GM18498 (cell line): ENCODE results near the gene STK32B.

Source experiments
- ATAC-seq: cut with Tn5 transposase; IDR thresholded peaks from one replicate; pipeline ENCODE4 v1.9.1; 2021; ENCODE audit warnings: mild to moderate bottlenecking, moderate library complexity; ENCODE audit not compliant: unreplicated experiment

The STK32B gene

GRCh38 chr4:5383191-5383980 lies 332.1 kb downstream of the STK32B start:
- ATAC-seq: no peak

- ATAC-seq: no peak
These were observed 334.5 kb downstream of the STK32B start for GRCh38 chr4:5385741-5386311.

- ATAC-seq: no peak
These were observed 335.6 kb downstream of the STK32B start for GRCh38 chr4:5386921-5387320.

DNA sequence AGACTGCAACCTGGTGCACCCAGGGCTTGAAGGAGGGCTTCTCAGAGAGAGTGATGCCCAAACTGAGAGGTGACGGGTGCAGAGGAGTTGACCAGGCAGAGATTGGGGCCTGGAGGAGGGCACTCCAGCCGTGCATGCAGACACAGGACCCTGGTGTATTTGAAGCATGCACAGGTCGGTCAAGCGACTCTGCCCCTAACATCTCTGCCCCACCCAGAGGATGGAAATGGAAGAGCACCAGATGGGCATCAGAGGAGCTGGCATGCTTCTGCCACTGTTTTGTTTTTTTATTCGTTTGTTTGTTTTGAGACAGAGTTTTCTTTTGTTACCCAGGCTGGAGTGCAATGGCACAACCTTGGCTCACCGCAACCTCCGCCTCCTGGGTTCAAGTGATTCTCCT lies 336.2 kb downstream of the STK32B start:
- no peak for ATAC-seq

- no peak for ATAC-seq
These were observed 338.6 kb downstream of the STK32B start for GRCh38 chr4:5389756-5390310.

- no peak for ATAC-seq
These were observed 340.2 kb downstream of the STK32B start for GRCh38 chr4:5391492-5391891.

DNA sequence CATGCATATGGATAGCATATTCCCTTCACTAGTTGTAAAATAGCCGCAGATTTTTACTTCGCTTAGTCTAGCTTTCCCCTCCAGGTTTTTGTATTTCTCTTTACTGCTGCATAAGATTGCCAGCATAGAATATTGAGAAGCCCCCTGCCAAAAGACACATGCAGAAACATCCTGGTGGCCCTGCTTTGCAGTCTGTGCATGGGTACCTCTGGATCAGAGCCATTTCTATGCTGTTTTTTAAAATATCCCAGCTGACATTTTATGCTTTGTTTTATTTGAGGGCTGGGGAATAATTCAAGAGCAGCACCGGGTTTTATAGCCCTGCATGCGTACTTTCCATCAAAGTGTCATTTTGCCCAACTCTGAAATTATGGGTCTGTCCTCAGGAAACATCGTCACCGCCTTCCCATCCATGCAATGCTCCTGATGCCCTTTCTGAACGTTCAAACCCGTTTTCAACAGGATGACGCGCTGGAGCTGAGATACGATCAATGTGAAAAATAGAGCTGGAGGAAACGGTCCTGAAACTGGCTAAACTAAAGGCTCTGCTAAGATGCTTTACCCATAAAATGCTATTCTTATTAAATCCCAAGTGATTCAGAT lies 342.7 kb downstream of the STK32B start:
- no peak for ATAC-seq

DNA sequence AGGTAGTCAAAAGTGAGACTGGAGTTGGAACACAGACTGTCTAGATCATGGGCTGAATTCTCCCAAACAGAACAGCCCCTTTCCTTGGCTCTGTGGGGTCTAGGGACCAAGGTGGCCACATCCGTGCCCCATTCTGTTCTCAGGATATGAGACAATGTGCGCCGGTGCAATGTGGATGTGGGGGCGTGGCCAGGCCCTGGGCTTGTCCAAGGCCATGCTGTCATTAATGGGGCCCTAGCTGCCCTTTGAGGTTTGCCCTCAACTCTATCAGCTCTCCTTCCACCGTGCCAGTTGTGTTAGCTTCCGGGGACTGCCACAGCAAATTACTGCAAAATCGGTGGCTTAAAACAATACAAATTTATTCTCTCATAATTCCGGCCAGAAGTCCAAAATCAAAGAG lies 344.5 kb downstream of the STK32B start:
- no peak for ATAC-seq

DNA sequence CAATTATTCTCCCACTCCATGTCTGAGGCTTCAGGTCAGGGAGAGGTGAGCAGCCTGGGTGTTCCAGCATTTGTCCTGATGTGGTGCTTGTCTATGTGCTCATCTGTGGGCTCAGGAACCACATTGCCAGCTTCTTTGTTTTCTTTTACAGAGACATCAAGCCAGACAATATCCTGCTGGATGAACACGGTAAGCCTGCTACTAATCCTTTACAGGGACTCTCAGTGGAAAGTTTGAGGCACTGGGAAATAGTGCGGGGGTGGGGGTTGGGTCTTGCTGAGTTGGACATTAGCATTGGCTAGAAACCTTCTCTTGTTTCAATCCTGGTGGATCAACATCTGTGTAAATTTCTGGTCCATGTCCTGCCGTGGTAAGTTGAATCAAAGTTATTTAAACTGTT lies 346.8 kb downstream of the STK32B start:
- no peak for ATAC-seq

- ATAC-seq: no peak
These were observed 347.8 kb downstream of the STK32B start for GRCh38 chr4:5399124-5399523.

- no peak for ATAC-seq
These were observed 348.6 kb downstream of the STK32B start for GRCh38 chr4:5399790-5400421.

DNA sequence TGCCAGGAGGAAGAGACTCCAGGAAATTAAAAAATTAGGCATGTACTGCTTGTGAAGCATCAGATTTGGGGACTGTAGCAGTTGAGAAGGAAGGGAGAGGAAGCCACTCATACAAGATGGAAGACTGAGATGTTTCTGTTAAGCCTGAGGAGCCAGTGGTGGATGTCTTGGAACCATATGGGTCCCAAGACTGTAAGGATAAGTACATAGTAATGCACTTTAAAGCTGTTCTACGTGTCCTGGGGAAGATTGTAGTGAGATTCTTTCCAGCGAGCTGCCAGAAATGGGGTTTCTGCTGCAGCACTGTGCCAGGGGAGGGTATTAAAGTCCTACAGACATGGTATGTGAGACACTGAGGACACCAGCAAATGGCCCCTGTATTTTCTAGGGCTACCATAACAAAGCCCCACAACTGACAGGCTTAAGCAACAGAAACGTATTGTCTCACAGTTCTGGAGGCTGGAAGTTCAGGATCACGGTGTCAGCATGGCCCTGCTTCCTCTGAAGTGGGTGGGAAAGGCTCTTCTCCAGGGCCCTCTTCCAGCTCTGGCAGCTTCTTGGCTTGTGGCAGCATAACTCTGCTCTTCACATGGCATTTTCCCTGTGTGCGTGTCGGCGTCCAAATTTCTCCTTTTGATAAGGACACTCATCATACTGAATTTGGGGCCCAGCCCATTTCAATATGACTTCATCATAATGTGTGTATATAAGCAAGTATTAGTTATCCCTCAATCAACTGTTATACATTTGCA lies 352.6 kb downstream of the STK32B start:
- no peak for ATAC-seq

DNA sequence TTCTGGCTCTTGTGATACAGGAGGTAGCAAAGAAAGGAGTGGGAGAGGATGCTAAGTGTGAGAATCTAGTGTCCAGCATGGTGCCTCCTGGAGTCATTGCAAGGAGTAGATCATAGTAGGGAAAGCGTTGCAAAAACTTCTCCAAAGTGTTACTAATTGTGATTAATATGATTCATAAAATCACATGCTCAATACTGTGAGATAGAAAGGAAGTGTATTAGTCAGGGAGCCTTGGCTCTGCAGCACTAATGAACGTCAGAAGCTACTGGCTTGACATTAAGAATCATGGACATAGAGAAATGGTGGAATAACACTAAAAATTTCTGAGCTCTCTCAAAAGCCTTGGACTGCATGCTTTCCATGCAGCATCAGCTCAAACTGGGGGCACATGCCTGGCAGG lies 358.0 kb downstream of the STK32B start:
- no peak for ATAC-seq

DNA sequence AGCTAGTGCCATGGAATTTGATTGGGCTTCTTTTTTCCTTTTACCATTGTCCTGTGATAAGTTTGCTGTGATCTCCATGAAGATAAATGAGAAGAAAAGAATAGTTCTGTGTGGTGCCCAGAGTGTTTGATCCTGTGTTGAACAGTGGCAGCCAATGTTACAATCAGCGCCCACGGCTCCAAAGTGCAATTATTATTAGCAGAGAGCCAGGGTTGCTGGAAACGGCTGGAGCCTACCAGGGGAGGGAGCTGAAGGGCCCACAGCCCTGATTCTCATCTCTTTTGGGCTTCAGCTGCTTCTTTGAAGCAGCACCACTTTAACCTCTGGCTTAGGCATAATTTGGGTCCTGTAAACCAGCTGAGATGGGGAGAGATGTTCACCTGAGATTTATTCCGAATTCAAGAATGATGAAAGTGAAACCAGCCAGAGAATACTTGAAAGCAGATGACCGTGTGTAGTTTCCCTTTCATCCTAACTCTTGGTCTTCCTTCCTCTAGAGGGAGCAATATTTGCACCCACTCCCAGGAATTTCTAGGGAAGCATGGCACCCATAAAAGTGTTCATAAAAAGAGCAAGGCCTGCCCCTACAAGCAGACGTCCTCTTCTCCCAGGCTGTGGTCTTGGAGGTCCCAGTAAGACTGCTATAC lies 358.8 kb downstream of the STK32B start:
- no peak for ATAC-seq

- ATAC-seq: no peak
These were observed 361.0 kb downstream of the STK32B start for GRCh38 chr4:5412296-5412695.

- no peak for ATAC-seq
These were observed 361.5 kb downstream of the STK32B start for GRCh38 chr4:5412751-5413150.

DNA sequence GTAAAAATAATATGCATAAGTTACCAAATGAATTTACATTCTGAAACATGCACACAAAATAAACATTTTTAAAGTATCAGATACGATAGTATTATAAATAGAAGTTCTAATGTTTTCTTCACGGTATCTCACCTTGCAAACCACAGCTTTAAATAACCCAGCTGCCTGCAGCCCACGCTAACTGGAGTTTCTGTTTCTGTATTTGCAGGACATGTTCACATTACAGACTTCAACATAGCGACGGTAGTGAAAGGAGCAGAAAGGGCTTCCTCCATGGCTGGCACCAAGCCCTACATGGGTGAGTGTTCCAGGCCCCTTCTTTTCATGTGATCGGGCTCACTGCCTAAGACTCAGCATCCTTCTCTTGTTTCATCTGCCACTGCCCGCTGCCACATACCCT lies 365.4 kb downstream of the STK32B start:
- ATAC-seq: peak; percentile 66

GRCh38 chr4:5420266-5420665 lies 369.0 kb downstream of the STK32B start:
- no peak for ATAC-seq

GRCh38 chr4:5421416-5421815 lies 370.1 kb downstream of the STK32B start:
- no peak for ATAC-seq

DNA sequence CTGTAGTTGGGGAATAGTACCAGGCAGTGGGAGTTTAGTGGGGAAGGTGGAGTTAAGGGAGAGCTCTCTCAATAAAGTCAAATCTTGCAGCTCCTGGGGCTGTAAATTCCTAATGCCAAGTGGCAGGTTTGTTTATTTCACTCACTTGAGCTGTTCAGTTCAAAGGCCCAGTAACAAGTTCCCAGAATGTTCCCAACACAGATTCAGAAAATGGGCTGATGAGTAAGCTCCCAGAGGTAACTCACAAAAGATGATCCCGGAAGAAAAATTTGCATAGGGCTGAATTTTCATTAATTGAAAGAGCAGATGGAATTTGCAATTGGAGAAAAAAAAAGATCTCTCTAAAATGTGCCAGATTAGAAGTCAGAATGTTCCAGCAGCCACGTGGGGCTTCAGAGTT lies 370.9 kb downstream of the STK32B start:
- no peak for ATAC-seq
